Stimulated activated CD8-positive, alpha-beta memory T cell treated with anti-CD3 and anti-CD28 coated beads, Interleukin-12 subunit alpha, Interleukin-12 subunit beta, amount 100 ng/mL, for 4 hours (primary cell): ENCODE data around the gene CRIM1.

Experiments used
- DNase-seq: peaks from one replicate; pipeline ENCODE4 v3.0.0-alpha.2; 2020; ENCODE audit warnings: low read depth

The CRIM1 gene

DNA sequence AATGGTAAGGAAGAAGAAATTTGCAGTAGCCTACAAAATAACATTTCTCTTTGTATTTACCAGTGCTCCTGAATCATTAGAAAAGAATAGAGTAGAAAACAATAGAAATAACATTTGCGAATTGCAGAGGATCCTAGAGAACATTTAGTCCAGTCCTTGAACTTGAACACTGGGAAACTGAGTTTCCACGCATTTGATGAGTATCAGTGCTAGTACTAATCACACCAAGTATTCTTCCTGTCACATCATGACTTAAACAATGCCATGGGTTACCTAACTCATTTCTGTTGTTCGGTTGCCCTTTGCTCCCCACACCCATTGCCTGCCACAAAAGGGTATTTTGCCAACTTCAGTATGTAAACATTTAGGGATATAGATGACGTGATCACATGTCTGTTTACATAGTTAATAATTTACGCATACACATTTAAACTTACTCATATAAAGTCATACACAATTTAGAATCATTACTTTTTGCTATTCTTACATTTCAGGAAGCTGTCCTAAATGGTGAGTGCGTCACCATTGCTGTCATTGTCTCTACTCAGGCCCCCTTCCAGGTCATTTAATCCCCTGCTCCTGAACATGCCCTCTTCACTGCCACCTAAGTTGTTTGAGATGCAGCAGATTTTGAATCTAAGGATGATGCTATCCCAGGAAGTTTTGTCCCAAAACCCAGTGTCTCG lies 42.3 kb downstream of the CRIM1 start:
- no peak for DNase-seq

DNA sequence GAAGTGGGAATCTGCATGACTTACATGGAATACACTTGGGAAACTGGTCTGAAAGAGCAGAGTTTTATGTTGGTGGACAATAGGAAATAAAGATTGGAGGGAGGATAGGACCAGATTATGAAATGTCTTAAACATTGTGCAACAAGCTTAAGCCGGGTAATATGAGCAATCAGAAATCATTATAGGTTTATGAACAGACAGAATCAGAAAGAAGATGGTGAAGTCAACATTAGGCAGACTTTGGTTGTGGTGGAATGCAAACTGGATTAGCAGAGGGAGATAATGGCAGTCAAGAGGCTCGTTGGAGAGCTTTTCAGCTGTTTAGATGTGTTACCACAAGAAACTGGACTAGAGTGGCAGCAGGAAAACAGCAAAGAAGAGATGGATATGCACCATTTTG lies 43.5 kb downstream of the CRIM1 start:
- DNase-seq = no peak

DNA sequence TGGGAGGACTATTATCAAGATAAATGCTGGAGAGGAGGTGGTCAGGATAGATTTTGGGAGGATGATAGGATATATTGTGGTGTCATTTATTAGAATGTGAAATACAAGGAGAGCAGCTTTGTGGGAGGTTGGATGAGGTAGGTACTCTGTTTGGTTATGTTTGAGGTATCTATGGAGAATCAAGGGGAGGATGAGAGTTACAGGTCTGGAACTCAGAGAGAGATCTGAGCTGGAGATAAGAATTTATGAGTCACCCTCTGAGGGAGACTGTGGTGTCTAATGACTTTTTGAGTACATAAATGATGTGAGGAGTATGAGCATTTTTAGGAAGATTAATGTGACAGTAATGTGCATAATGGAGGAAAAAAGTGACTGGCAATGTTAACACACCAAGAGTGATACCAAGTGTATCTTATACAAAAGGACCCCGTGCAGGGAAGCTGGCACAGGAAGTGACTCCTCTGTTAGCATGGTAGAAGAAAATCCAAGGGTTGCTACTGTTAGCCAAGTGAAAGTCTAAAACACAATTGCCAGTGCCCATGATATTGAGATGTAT lies 48.2 kb downstream of the CRIM1 start:
- no peak for DNase-seq

- DNase-seq = no peak
Measured at GRCh38 chr2:36404318-36404717, 48.7 kb downstream of the CRIM1 start.

GRCh38 chr2:36404754-36405153 lies 49.2 kb downstream of the CRIM1 start:
- no peak for DNase-seq

DNA sequence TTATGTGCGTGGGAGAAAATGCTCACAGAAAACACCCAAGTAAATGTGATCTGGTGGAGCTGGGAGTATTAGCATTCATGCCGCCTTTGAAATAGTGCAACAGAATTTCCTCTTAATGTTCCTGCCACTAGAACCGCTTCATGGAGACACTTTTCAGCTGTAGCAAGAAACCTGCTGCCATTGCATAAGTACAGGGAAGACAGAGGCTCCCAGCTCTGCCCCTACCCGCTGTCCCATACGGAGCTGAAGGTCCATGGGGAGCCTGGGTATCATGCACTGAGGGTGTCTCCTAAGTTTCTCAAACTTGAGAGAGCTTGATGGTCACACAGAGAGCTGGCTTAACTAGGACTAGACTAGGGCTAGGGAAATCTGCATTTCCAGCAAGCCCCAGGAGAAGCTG lies 49.6 kb downstream of the CRIM1 start:
- no peak for DNase-seq

DNA sequence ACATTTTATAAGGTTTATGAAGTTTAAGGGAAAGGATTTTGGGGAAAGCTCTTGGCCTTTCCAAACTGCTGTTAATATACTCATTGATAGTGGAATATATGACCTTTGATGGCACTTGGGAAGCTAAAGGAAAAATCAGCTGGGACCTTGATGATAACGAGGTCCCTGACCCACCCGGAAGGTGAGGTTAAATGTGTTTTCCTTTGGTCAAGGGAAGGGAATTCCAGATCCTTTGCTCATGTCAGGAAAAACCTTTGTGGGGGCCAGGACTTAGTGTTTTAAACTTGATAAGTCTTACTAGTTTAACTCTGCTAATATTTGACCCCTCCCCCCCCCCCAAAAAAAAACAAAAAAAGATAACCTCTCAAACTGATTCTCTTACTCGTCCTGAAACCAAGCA lies 50.7 kb downstream of the CRIM1 start:
- DNase-seq = no peak

- DNase-seq = no peak
Measured at GRCh38 chr2:36407413-36407812, 51.8 kb downstream of the CRIM1 start.

GRCh38 chr2:36408198-36408703 lies 52.7 kb downstream of the CRIM1 start:
- no peak for DNase-seq

DNA sequence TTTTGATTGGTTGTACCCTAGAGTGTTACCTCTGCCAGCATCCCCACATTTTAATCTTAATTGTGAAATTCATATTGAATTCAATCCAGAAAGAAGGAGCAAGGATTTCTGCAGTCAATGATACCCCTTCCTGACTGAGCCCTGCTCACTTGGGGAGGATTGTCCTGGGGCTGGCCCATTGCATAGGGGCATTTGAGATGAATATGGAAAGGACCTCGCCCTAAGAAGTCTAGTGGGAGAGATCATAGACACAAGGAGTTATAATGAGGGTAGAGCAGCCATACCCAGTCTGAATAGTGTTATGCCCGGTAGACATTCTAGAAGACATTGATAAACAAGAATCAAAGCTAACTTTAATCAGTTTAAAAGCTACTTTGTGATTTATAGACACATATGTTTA lies 53.8 kb downstream of the CRIM1 start:
- no peak for DNase-seq

- DNase-seq = no peak
Measured at GRCh38 chr2:36409935-36410334, 54.4 kb downstream of the CRIM1 start.

DNA sequence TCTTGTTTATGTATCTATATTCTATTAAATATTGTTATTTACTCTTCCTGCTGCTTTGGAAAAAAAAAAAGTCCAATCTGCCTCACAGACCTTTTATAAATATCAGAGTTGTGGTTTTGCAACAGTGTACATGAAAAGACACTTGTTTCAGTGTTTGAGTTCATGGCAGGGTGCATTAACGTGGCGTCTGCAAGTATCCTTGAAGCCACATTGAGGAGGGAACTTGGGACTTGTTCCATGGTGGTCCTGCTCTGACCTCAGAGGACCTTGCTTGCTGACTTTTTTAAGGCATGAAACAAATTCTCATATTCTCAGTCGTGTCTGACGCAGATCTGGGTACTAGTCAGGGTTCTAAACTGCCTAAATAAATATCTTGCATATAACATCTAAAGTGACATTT lies 55.1 kb downstream of the CRIM1 start:
- DNase-seq = no peak

GRCh38 chr2:36411962-36412444 lies 56.4 kb downstream of the CRIM1 start:
- DNase-seq = no peak

DNA sequence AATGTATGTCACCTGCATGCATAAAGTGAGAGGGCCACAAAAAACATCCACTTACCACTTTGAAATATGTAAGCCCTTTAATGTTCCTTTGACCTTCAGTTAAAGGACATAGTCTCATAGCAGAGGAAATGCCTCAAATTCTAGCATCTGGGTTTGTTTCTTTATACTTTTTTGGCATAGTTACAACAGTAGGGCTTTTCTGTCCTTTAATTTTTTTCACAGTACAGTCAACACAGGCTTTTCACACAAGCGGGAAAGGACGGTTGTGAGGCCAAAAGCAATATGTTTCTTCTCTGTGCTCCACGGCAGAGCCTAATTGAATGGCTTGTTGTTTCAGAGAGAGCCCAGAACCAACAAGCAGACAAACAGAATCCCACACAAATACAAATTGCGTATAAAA lies 57.6 kb downstream of the CRIM1 start:
- DNase-seq = no peak

DNA sequence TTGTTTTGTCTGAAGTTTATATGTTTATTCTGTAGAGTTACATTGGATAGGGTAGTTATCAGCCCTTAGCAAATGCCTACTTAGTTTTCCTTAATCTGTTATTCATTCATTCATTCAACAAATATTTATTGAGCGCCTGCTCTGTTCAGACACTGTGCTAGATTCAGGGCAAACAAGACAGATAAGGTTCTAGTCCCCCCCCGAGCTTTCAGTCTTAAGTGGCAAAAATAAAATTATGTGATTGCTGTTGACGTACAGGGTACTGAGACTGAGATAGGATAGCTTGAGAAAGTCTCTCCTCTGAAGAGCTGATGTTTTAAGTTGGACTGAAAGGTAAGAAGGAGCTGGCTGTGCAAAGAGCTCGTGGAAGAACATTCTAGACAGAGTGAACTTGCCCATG lies 58.7 kb downstream of the CRIM1 start:
- no peak for DNase-seq

- no peak for DNase-seq
Measured at GRCh38 chr2:36415381-36416022, 59.9 kb downstream of the CRIM1 start.

DNA sequence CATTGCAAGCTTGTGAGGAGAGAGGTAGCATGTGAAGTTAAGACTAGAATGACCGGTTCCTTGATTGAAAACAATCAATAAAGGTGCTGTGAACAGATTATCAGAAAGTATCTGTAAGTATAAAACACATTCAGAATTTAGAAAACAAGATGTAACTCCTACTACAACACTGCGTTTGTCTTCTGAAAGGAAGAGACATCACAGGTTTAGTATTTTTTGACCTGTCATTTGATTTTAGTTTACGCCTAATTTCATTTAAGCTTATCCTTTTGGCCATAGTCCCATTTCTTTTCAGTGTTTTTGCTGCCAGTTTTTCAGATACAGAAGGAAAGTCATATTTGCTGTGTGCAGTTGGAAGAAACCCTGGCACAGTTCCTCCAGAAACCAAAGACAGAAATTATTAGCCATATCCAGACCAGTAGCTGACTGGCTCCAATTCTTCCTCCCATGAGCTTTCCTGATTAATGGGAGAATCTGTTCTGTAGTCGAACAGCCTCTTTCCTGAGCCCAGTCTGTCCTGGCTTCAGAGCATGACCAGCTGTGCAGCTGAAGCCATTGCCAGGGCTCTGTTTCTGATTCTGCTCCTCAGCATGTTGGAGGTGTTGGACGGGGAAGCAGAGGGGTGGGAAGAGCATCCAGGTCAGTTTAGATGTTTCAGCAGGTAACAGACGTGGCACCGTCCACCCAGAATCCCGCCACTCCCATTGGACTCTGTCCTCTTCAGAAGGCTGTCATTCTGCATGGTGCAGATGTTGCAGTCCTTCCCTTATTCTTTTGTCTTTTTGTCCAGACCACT lies 61.0 kb downstream of the CRIM1 start:
- no peak for DNase-seq

DNA sequence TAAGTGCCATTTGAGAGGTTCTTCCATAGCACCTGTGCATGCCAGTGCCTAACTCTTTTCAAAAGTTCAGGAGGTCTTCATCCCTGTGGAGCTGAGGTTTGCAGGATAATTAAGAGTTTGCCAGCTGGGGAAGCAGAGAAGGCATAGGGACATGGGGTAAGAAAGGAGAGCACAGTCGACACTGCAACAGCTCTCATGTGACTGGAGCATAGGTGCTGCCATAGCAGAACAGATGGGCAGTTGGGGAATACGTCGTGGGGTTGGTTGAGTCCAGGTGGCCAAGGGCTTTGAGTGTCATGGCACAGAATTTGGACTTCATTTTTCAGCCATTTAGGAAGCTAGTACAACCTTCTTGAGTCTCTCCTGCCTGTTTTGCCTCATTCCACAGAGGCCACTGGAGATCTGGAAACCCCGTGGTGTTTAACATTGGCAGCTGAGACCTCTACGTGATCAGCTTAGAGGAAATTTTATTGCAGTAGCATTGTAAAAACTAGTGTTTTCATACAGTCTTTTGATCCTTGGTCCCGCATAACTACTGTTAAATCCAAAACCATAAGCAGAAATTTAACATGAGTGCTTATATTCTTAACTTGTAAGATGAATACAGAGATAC lies 65.1 kb downstream of the CRIM1 start:
- DNase-seq = no peak

DNA sequence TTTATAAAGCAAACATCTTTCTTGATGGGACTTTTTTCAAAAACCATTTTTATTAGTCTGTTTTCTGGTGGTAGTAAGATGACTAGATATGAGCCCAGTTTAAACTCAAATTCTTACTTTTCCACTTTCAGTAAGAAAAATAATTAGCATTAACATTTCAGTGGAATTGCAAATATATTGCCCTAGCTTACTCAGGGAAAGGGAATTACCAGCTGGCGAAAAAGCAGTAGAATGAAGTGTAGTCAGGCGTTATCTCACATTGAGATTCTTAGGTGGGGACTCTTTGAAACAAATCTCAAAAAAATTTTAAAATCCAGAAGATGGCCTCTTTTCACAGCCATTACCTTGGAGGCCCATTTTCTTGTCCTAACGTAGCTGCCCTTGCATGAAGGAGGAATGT lies 65.8 kb downstream of the CRIM1 start:
- no peak for DNase-seq

GRCh38 chr2:36423172-36423571 lies 67.6 kb downstream of the CRIM1 start:
- no peak for DNase-seq

DNA sequence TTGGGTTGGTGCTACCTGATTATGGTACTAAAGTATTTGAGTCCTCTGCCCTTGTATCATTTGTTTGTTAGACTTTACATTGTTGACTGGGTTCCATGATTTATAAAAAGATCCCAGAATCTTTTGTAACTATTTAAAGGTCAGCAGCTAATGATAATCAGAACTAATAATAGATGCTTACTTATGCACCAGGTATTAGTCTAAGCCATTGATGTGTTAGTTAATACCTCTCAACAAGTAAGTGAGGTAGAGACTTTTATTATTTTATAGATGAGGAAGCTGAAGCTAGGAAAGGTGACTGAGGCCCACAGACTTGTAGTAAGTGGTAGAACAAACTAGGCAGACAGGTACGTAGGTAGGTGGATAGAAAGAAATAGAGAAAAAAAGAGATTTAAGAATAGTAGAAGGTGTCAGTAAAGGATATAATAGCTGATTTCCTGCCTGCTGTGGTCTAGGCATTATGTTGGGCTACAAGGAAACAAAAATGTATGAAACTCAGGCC lies 68.1 kb downstream of the CRIM1 start:
- DNase-seq = no peak
